ENCODE measurements around the gene PARP2.

DNA sequence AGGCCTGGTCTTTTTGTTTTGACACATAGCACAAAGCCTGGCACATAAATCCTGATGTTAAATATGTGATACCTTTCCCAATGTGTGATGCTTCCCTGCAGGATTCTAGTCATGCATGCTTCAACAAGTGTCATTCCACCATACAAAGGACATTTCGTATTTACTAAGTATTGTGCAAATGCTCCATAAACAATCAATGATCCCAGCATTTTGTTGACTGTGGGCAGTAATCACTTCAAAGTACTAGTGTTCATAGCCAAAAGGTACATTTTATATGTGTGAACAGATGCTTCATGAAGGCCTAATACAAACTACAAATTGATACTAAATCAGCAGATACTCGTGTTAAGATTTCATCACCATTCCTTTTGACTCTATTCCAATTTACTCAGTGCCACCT lies 14.7 kb upstream of the PARP2 start:
- TF ChIP-seq, protein P1, sequence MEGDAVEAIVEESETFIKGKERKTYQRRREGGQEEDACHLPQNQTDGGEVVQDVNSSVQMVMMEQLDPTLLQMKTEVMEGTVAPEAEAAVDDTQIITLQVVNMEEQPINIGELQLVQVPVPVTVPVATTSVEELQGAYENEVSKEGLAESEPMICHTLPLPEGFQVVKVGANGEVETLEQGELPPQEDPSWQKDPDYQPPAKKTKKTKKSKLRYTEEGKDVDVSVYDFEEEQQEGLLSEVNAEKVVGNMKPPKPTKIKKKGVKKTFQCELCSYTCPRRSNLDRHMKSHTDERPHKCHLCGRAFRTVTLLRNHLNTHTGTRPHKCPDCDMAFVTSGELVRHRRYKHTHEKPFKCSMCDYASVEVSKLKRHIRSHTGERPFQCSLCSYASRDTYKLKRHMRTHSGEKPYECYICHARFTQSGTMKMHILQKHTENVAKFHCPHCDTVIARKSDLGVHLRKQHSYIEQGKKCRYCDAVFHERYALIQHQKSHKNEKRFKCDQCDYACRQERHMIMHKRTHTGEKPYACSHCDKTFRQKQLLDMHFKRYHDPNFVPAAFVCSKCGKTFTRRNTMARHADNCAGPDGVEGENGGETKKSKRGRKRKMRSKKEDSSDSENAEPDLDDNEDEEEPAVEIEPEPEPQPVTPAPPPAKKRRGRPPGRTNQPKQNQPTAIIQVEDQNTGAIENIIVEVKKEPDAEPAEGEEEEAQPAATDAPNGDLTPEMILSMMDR (IDR thresholded peaks at IDR 0.05) = no peak
- TF ChIP-seq POLR2A (IDR thresholded peaks at IDR 0.05) (no peak), POLR2AphosphoS5 (IDR thresholded peaks at IDR 0.05) (no peak)

Data from prostate gland (tissue), 2 donors.